LoVo (cell line): ENCODE results near the gene CCDC107.
"Not testable (repeated sequence)": the region's sequence is repeated elsewhere in the genome, so short reads cannot be mapped to it uniquely, and the experiment has no call there.

Experiments used
- DNase-seq: peaks from one replicate; pipeline ENCODE4 v3.0.0-alpha.2; 2016; ENCODE audit warnings: low spot score

Gene CCDC107

GRCh38 chr9:35658137-35658967 is at the start of gene CCDC107:
TSS of gene CCDC107 (plus strand) at chr9:35658292. CDS start at chr9:35658380, 88 bp downstream.
- peak; percentile 87 for DNase-seq

GRCh38 chr9:35609001-35609819 is 48.9 kb upstream of the CCDC107 start:
- DNase-seq = no peak

GRCh38 chr9:35609820-35610163 is 48.3 kb upstream of the CCDC107 start:
- no peak for DNase-seq

GRCh38 chr9:35611230-35611797 is 46.8 kb upstream of the CCDC107 start:
- DNase-seq = peak; percentile 29

- not testable (repeated sequence) for DNase-seq
These were observed 46.0 kb upstream of the CCDC107 start for GRCh38 chr9:35612066-35612465.

- no peak for DNase-seq
These were observed 45.2 kb upstream of the CCDC107 start for GRCh38 chr9:35612843-35613242.

- DNase-seq = no peak
These were observed 42.0 kb upstream of the CCDC107 start for GRCh38 chr9:35615981-35616680.

- DNase-seq = no peak
These were observed 41.2 kb upstream of the CCDC107 start for GRCh38 chr9:35616681-35617459.

- no peak for DNase-seq
These were observed 40.5 kb upstream of the CCDC107 start for GRCh38 chr9:35617548-35617947.

GRCh38 chr9:35618325-35618727 is 39.8 kb upstream of the CCDC107 start, which contains the start of gene CD72:
TSS of gene CD72 (minus strand) at chr9:35618413. CDS start at chr9:35618303, 110 bp downstream.
- DNase-seq = no peak

- no peak for DNase-seq
These were observed 39.0 kb upstream of the CCDC107 start for GRCh38 chr9:35618854-35619799.

- no peak for DNase-seq
These were observed 38.3 kb upstream of the CCDC107 start for GRCh38 chr9:35619800-35620158.

GRCh38 chr9:35627575-35627974 is 30.5 kb upstream of the CCDC107 start:
- no peak for DNase-seq

- no peak for DNase-seq
These were observed 29.6 kb upstream of the CCDC107 start for GRCh38 chr9:35628389-35628991.

- no peak for DNase-seq
These were observed 28.5 kb upstream of the CCDC107 start for GRCh38 chr9:35629597-35629996.

GRCh38 chr9:35635730-35636129 is 22.4 kb upstream of the CCDC107 start:
- DNase-seq = no peak

GRCh38 chr9:35636135-35636876 is 21.8 kb upstream of the CCDC107 start:
- no peak for DNase-seq

GRCh38 chr9:35636877-35637246 is 21.2 kb upstream of the CCDC107 start:
- not testable (repeated sequence) for DNase-seq

GRCh38 chr9:35637427-35637955 is 20.6 kb upstream of the CCDC107 start:
- DNase-seq = not testable (repeated sequence)
